Body of pancreas (tissue), 4 donors: ENCODE measurements around the gene IP6K3. TPM values are rescaled to one million over a fixed set of nuclear protein-coding genes. Genes with fewer than 3 reads are reported as not detected.

Experiments used
- ATAC-seq: fragments of 150-250 bp; one replicate; pipeline ENCODE4 v1.9.1; 2016
- DNase-seq, 4 donors: peaks; one replicate each; pipeline ENCODE4 v3.0.0-alpha.2; 2019
- H3K27ac ChIP-seq, 4 donors: fragments of 200-600 bp; sonication (generic); 1 replicate in 3 of 4; 2 replicates in 1 of 4; pipeline versions ENCODE4 v1.5.1 to v1.6.1; 2016 to 2019; ENCODE audit warnings: mild to moderate bottlenecking in 1 of 4, mixed read lengths in 1 of 4, moderate library complexity in 1 of 4
- H3K27me3 ChIP-seq, 2 donors: fragments of 200-600 bp; sonication (generic); one replicate each; pipeline ENCODE4 v1.6.0; 2016; ENCODE audit warnings: mild to moderate bottlenecking in 1 of 2
- H3K36me3 ChIP-seq, 2 donors: fragments of 200-600 bp; sonication (generic); replicated peaks in 1 of 2; 2 replicates each; pipeline ENCODE4 v1.5.1; 2016; ENCODE audit warnings: low read depth in 2 of 2; ENCODE audit not compliant: insufficient read depth in 1 of 2
- H3K4me1 ChIP-seq: fragments of 200-600 bp; sonication (generic); one replicate; pipeline ENCODE4 v1.6.0; 2016
- H3K4me3 ChIP-seq, 2 donors: fragments of 200-600 bp; sonication (generic); 1 replicate in 1 of 2; 2 replicates in 1 of 2; pipeline ENCODE4 v1.5.1; 2016 to 2019
- H3K9me3 ChIP-seq, 3 donors: fragments of 200-600 bp; sonication (generic); 1 replicate in 2 of 3; 2 replicates in 1 of 3; pipeline ENCODE4 v1.5.1; 2016
- POLR2A ChIP-seq, 3 donors: fragments of 450-650 bp; IDR thresholded peaks; one replicate each; pipeline ENCODE4 v1.6.1; 2016; ENCODE audit warnings: antibody characterized with exemption in 3 of 3, mild to moderate bottlenecking in 2 of 3
- WGBS, 2 donors: methylation state at CpG; one replicate each; pipeline ENCODE4 v1.1.5; 2017; 5-methylcytosine and 5-hydroxymethylcytosine counted together
- intact Hi-C: fragments of 100-400 bp; cut with DNase I; formaldehyde crosslinking; loops from one replicate; pipeline ENCODE4 v1.15.1; 2023
- total RNA-seq, 2 donors: library from RNA; depleted of rRNA; stranded (reverse); fragments of >200 nt; gene quantifications; one replicate each; pipeline ENCODE4 v1.1.0, GENCODE V29; 2016
- TF ChIP-seq, protein P1 (sequence below), 7 experiments: fragments of 450-650 bp in 4 of 7; fragments of 200-600 bp in 3 of 7; sonication (generic) in 3 of 7; IDR thresholded peaks; one replicate each; pipeline ENCODE4 v1.5.1; 2016 to 2019; ENCODE audit warnings: antibody characterized with exemption in 7 of 7

Gene IP6K3
- total RNA-seq, 2 donors from 2014 or later = not detected

- DNase-seq (peak; percentile 39 to 74 (median 68)), ATAC-seq (peak; percentile 38)
- 32 to 67% methylated on average over 5 of the region's 5 CpGs for WGBS, 2 donors
- no peaks in the 10 kb centered on the region for H3K27me3 ChIP-seq
- H3K9me3 ChIP-seq = no peaks in the 10 kb centered on the region
- intact Hi-C loops = no loop called here
- peaks cover 39% of the 10 kb centered on the region for H3K4me1 ChIP-seq
- no peaks in the 10 kb centered on the region for H3K36me3 ChIP-seq
- no peak overlapping the region for H3K4me3 ChIP-seq
- TF ChIP-seq, protein P1, sequence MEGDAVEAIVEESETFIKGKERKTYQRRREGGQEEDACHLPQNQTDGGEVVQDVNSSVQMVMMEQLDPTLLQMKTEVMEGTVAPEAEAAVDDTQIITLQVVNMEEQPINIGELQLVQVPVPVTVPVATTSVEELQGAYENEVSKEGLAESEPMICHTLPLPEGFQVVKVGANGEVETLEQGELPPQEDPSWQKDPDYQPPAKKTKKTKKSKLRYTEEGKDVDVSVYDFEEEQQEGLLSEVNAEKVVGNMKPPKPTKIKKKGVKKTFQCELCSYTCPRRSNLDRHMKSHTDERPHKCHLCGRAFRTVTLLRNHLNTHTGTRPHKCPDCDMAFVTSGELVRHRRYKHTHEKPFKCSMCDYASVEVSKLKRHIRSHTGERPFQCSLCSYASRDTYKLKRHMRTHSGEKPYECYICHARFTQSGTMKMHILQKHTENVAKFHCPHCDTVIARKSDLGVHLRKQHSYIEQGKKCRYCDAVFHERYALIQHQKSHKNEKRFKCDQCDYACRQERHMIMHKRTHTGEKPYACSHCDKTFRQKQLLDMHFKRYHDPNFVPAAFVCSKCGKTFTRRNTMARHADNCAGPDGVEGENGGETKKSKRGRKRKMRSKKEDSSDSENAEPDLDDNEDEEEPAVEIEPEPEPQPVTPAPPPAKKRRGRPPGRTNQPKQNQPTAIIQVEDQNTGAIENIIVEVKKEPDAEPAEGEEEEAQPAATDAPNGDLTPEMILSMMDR (IDR thresholded peaks at IDR 0.05) = no peak
- no peak for TF ChIP-seq POLR2A (IDR thresholded peaks at IDR 0.05)
- peak overlapping the region; percentile 12 to 61 (median 60) for H3K27ac ChIP-seq
Measured at GRCh38 chr6:33740794-33741193, 5.9 kb downstream of the IP6K3 start.

- H3K9me3 ChIP-seq = no peaks in the 10 kb centered on the region
- DNase-seq = peak in 3 of 4 donors; percentile 62 to 69 (median 67)
- H3K4me1 ChIP-seq = peaks cover 39% of the 10 kb centered on the region
- intact Hi-C loops = no loop called here
- TF ChIP-seq, protein P1 (IDR thresholded peaks at IDR 0.05) = no peak
- no peak for TF ChIP-seq POLR2A (IDR thresholded peaks at IDR 0.05)
- no peak for ATAC-seq
- no peak overlapping the region for H3K4me3 ChIP-seq
- no peaks in the 10 kb centered on the region for H3K36me3 ChIP-seq
- WGBS, 2 donors = 61 to 82% methylated on average over 4 to 6 of the region's 6 CpGs
- H3K27me3 ChIP-seq = no peaks in the 10 kb centered on the region
- peak overlapping the region; percentile 12 to 61 (median 60) for H3K27ac ChIP-seq
Measured at GRCh38 chr6:33740204-33740608, 6.5 kb downstream of the IP6K3 start.

DNA sequence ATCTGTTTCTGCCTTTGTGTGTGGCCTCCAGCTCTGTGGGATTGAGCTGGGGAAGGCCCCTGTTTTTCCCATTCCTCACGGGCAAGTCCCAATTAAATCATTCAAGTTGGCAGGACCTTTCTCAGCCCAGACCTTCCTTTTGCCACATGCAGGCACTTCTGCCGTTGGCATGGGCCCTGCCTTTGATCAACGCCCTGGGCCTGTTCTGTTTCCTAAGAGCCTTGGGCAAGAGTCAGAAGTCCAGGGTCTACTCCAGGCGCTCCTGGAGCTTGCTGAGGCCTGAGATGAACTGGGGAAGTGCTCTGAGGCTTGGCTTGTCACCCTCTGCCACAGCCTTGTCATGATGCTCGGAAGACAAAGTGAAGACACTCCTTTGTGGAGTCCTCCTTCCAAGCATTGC lies 7.1 kb downstream of the IP6K3 start:
- Histone ChIP-seq H3K4me3 (no peak overlapping the region), H3K4me1 (peaks cover 35% of the 10 kb centered on the region), H3K36me3 (no peaks in the 10 kb centered on the region), H3K27me3 (no peaks in the 10 kb centered on the region), H3K27ac (peak overlapping the region in 1 of 4 donors; percentile 59), H3K9me3 (no peaks in the 10 kb centered on the region)
- WGBS, 2 donors = 71 to 82% methylated on average over 4 to 5 of the region's 5 CpGs
- peak in 1 of 4 donors; percentile 33 for DNase-seq
- intact Hi-C loops = no loop called here
- no peak for ATAC-seq
- no peak for TF ChIP-seq POLR2A (IDR thresholded peaks at IDR 0.05)
- TF ChIP-seq, protein P1 (IDR thresholded peaks at IDR 0.05) = no peak

- TF ChIP-seq, protein P1 (IDR thresholded peaks at IDR 0.05) = no peak
- Histone ChIP-seq H3K36me3 (no peaks in the 10 kb centered on the region), H3K4me3 (no peak overlapping the region), H3K4me1 (peaks cover 28% of the 10 kb centered on the region), H3K27ac (no peak overlapping the region), H3K9me3 (no peaks in the 10 kb centered on the region), H3K27me3 (no peaks in the 10 kb centered on the region)
- 94 to 100% methylated on average over 3 to 5 of the region's 5 CpGs for WGBS, 2 donors
- ATAC-seq = no peak
- DNase-seq = no peak
- intact Hi-C loops = no loop called here
Measured at GRCh38 chr6:33738879-33739278, 7.8 kb downstream of the IP6K3 start.

GRCh38 chr6:33738153-33738552 lies 8.6 kb downstream of the IP6K3 start:
- TF ChIP-seq POLR2A (IDR thresholded peaks at IDR 0.05) = no peak
- TF ChIP-seq, protein P1 (IDR thresholded peaks at IDR 0.05) = no peak

More at GRCh38 chr6:33738153-33738552, 8.6 kb downstream of the IP6K3 start:
- no peak for DNase-seq
- no peak overlapping the region for H3K4me3 ChIP-seq
- H3K27ac ChIP-seq = peak overlapping the region in 1 of 4 donors; percentile 56
- H3K27me3 ChIP-seq = no peaks in the 10 kb centered on the region
- no peaks in the 10 kb centered on the region for H3K9me3 ChIP-seq
- intact Hi-C loops = no loop called here
- peaks cover 27% of the 10 kb centered on the region for H3K4me1 ChIP-seq
- 91 to 94% methylated on average over 9 of the region's 9 CpGs for WGBS, 2 donors
- ATAC-seq = no peak
- H3K36me3 ChIP-seq = no peaks in the 10 kb centered on the region
